Stimulated activated CD4-positive, alpha-beta T cell treated with anti-CD3 and anti-CD28 coated beads, Interleukin-2, amount 100 ng/mL, for 24 hours (primary cell): ENCODE results near the gene PIAS1.
"Not testable (repeated sequence)": the region's sequence is repeated elsewhere in the genome, so short reads cannot be mapped to it uniquely, and the experiment has no call there.

ENCODE experiments used
- DNase-seq, 2 donors: peaks; one replicate each; pipeline ENCODE4 v3.0.0-alpha.2; 2020

The PIAS1 gene

DNA sequence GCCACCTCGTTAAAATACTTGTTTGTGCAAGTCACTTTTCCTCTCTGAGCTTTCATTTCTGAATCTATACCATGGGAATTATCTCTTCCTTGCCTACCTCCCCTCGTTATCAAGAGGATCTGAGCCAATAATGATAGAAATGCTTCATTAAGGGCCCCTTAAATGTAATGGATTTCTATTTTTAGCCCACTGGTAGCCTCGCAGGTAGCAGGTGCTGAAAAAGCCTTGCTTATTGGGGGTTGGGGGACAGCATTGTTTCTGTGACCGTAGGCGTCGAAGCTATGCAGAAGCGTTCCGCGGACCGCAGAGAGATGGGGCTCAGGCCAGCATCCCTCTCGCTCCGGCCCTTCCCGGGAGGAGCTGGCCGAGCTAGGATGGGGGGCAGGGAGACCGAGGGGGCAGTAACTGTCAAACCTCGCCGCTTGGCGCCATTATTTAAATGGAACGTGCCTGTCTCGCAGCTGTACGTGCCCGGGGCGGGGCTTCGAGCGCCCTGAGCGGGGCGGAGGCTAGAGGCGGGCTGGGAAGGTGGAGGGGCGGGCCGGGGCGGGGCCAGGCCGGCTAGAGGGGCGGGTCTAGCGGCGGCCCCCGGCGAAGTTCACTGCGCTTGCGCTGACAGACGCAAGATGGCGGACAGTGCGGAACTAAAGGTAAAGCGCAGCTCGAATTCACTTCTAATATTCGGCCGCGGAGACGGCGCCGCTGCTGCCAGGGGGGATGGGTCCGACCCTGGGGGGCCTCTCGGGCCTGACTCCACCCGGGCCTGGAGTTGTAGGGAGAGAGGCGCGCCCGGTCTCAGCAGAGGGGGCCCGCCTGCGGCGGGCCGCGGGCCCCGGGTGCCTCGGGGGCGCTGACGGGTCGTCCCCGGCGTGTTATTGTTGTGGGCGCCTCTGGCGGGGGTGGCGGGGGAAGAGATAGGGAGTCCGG is at the start of gene PIAS1:
TSS of gene PIAS1 (plus strand) at position 615 of the 927 bp plus-strand sequence. CDS start at position 627, 12 bp downstream.
- peak; percentile 94 to 95 for DNase-seq

- DNase-seq = not testable (repeated sequence)
Observed at GRCh38 chr15:68007642-68008041, 46.5 kb upstream of the PIAS1 start.

- no peak for DNase-seq
Observed at GRCh38 chr15:68010361-68011153, 43.6 kb upstream of the PIAS1 start.

- DNase-seq = no peak
Observed at GRCh38 chr15:68012911-68013310, 41.2 kb upstream of the PIAS1 start.

GRCh38 chr15:68014219-68014618 is 39.9 kb upstream of the PIAS1 start:
- no peak for DNase-seq

- no peak for DNase-seq
Observed at GRCh38 chr15:68015244-68015643, 38.9 kb upstream of the PIAS1 start.

DNA sequence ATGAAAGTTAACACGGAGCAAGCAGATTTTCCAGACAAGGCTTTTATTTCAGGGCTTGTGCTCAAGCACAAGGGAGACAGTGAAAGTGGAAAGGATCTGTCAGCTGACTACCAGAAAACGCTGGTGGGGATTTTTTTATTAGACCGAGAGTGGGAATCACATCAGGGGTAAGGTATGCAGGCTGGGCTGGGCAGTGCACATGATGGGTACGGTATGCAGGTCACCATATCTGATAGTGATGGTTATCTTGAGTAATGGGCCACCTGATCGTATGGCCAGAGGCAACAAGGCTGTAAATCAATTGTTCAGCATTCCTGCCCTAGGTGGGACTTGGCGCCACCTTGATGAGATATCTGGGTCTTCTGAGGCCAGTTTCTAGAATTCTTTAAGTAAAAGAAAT is 36.9 kb upstream of the PIAS1 start:
- DNase-seq = no peak

- DNase-seq = no peak
Observed at GRCh38 chr15:68018797-68019444, 35.2 kb upstream of the PIAS1 start.

- DNase-seq = no peak
Observed at GRCh38 chr15:68019814-68020525, 34.1 kb upstream of the PIAS1 start.

GRCh38 chr15:68020685-68021084 is 33.4 kb upstream of the PIAS1 start:
- DNase-seq = no peak

- DNase-seq = no peak
Observed at GRCh38 chr15:68022061-68022460, 32.1 kb upstream of the PIAS1 start.

- DNase-seq = no peak
Observed at GRCh38 chr15:68023307-68024101, 30.6 kb upstream of the PIAS1 start.

- no peak for DNase-seq
Observed at GRCh38 chr15:68025835-68026424, 28.2 kb upstream of the PIAS1 start.

GRCh38 chr15:68027388-68027787 is 26.7 kb upstream of the PIAS1 start:
- no peak for DNase-seq

DNA sequence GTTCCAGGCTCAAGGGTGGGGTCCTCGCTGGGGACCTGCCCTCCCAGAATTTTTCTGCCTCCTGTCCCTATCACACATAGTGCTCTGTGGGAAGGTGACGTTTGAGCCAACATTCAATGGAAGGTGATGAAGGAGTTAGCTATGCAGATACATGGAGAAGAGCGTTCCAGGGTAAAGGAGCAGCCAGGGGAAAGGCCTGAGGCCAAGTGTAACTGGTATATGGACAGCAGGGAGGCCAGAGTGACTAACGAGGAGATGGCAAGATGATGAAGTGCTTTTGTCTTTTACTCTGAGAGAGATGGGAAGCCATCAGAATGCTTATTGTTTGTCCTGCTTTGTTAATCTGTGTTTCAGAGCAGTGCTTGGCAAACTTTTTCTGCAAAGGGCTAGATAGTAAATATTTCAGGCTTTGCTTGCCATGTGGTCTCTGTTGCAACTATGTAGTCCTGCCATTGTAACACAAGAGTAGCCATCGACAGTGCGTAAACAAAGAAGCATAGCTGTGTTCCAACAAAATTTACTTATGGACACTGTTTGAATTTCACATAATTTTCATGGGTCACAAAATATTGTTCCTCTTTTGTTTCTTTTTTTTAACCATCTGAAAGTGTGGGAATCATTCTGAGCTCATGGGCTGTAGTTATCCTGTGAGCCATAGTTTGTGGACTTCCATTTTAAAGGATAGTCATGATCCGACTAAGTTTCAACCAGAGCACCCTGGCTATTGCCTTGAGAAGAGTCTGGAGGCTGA is 25.8 kb upstream of the PIAS1 start:
- DNase-seq = no peak

DNA sequence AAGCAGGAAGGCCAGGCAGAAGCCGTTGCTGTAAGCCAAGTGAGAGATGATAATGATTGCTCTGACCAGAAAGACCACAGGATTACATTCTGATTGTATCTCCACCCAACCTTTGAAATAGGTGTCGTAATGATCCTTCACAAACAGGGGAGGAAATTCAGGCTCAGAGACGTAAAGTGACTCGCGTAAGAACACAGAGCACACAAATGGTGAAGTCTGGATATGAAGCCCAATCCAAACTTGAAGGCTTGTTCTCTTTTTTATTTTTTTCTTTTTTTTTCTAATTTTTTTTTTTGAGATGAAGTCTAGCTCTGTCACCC is 25.3 kb upstream of the PIAS1 start:
- no peak for DNase-seq

DNA sequence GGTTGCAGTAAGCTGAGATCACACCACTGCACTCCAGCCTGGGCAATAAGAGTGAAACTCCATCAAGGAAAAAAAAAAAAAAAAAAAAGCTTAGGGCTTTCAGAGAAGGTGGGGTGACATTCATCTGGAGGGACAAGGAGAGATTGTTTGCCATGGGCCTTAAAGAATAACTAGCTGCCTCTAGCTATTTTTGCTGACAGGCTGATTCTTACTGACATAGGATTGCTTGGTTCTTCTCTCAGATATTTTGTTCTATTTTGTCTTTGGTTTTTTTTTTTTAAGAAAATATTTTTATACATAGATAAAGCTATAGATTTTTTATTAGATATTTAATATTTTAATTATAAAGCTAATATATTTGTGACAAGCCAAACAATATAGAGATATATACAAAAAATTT is 24.2 kb upstream of the PIAS1 start:
- DNase-seq = no peak

- DNase-seq = no peak
Observed at GRCh38 chr15:68031404-68031803, 22.7 kb upstream of the PIAS1 start.

DNA sequence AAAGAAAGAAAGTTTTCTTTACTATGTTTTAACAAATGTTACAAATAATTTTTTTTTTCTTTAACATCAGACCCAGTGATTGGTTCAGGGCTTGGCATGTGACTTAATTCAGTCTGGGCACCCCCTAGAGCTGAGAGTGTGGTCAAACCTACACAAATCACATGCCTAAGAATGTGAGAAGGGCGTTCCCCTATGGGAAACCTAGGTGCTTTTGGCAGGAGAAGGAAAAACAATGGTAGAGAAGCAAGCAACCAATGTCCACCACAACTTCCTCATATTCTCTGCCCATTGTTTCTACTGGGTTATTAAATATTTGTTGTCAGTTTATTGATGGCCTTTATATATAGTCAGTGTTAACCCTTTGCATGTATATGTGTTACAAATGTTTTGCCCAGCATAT is 21.4 kb upstream of the PIAS1 start:
- DNase-seq = no peak

GRCh38 chr15:68034081-68034480 is 20.0 kb upstream of the PIAS1 start:
- no peak for DNase-seq
